Measurements from ENCODE around the gene DGKB.

Gene DGKB

DNA sequence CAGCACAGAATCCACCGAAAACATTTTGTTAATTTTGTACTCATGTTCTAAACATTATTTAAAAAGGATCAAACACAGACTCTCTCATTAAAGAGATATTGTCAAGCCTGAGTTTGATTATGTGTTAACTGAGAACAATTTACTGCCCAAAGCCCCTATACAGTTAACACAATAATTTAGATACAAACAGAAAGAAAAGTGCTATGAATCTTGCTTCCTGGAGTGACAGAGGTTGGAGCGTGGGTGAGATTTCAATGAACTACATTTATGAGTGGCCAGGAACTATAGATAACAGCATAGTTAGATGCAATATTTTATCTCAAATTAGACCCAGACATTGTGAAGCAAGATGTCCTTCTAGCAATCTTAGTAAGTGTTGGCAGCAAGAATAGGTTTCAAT lies 464.2 kb downstream of the DGKB start:
- DNase-seq = no peak

DNA sequence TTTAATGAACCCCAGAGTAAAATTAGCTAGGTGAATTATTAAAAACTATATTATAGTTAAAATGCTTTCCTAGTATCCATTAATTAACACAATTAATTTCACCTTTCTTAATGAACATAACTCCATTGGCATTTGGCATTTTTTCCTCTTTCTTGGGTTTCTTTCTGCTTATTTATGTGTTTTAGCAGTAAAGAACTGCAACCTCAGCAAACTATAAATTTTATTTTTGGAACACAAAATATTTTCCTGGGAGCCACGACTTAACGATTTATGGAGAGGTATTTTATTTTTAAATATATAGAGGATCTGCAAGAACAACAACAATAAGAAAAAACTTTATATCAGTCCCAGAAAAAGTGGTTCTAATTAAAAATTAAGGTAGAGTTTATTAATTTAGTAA lies 465.7 kb downstream of the DGKB start:
- no peak for DNase-seq

DNA sequence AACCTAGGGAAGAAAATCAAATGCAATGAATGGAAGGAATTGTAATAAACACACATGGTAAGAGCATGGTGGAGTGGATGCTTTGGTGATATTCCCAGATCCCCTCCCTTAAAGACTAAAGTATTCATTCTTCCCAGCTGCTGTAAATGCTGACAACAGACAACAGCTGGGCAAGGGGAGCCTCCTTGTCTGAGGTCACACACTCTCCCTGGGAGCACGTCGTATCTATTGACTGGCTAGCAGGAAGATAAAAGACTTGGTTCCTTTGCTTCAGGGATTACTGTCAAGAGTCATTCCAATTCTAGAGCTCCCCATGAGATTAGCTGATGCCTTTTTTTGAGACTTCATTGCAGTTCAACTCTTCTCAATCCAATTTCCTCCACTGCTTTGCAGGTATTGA lies 469.6 kb downstream of the DGKB start:
- no peak for DNase-seq

DNA sequence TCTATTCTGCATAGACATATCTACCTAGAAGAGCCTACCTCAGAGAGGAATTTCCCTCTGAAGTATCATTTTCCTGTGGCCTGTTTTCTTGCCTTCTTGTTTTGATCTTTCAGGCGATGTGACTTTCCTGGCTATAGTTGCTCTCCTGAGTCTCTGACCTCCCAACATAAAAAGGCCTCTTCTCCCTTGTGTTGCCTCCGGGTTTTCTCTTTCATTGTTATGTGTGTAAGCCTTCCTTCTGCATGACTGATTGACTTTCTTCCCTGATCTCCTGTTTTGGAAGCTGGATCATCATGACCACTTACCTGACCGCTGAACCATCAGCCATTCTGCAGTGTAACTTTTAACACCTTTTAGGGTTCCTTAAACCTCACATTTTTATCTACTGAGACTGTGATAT lies 471.6 kb downstream of the DGKB start:
- DNase-seq = no peak

DNA sequence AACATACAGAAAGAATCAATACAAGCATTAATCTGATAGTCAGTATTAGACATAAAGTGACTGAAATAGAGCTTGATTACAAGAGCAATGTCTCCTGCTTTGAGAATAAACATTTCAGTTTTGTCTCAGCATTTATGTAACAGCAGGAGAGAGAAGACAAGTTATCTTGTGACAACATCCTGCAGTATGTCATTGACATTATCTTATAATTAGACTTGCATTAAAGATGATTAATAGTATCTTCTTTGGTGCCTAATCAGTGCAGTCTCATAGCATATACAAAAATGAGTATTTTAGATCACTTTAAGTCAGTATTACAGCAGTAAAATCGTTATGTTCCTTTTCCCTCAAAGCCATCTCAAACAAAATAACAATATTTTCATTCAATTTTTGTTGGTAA lies 477.0 kb downstream of the DGKB start:
- no peak for DNase-seq

DNA sequence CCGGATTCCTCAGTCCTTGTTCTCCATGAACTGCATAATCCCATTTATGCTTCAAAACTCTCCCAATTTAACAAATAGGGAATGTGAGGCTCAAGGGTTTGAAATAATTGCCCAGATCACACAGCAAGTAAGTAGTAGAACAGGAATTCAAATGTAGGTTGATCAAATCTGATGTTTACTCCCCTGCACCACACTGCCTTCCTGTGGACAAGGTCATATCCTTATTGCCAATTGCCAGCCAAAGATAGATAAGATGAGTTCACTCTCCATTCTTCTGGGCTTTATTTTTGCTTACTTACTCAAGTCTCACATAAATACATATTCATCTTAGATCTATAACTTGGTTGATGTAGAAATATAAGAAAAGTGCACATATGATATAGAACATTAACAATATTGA lies 477.9 kb downstream of the DGKB start:
- DNase-seq = no peak

DNA sequence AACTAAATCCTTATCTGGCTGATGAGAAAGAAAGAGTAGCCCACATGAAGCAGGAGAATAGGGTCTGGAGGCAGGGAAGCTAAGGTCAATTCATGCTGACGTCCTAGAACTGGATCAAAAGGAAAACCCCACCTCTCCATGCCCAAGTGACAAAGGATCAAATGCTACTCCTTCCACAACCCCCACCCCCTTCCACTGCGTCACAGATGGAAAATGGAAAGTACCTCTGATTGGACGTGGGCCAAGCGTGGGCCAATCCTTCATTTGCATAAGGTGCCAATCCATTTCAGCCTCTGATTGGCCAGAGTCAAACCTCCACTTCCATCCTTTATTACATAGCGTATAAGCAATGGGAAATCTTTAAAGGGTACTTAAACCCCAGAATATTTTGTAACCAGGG lies 481.8 kb downstream of the DGKB start:
- DNase-seq = no peak

DNA sequence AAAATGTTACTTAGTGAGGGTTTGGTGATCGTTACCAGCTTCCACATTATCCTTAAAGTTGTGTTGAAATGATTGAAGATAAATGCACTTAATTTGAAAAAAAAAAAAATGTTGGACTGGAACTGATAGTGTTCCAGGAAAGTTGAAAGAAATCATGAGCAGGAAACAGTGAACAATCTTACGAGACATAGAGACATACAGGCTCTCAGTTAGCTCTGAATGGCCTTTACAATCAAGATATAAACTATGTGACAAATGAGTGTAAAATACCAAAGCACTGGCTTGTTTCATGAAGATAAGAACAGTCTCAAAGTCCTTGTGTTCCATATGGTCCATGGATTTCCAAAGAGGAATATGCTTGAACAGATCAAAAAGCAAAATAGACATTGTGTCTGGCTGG lies 483.0 kb downstream of the DGKB start:
- no peak for DNase-seq

DNA sequence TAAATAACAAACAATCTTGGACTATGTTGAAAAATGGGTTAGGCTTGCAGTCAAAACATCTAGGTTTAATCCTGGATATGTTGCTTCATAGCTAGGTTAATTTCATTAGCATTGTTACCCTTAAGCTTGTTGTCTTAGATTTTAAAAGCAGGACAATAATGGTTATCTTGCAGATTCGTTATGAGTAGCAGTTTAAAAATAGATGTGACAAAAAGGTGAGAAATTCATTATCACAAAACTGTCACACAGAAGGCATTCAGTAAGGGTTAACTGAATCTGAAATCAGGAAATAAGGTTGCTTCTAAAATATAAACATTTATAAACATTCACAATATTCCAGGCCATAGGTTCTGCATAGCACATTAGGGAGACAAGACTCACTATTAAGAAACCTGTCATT lies 483.9 kb downstream of the DGKB start:
- no peak for DNase-seq

DNA sequence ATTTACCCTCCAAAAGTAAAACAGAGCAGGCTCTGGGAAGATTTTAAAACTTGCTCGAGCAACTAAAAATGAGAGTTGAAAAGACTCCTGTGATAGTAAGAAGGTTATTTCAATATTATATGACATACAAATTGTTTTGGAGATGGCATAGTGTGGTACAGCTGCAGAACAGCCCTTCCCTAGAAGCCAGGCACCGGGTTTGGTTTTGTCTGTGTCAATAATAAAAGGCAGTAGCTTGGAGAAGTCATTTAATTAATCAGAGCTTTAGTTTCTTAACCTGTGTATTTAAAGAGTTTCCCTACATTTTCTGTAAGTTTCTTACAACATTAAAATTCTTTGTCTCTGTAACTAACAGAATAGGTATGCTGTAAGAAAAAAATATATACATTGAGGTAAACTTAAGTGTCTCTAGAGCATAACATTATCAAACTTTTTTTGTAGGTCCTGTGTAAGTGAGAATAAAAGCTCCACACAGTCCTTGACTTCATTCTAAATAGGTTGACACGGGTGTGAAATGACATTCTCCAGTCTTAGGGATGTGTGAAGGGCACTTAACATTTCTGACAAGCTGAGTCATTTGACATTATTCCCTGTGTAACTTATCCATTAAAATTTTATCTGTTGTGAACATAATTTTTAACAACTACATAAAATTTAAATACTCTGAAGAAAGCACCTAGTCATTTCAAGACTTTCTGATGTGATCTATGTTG lies 488.1 kb downstream of the DGKB start:
- no peak for DNase-seq

DNA sequence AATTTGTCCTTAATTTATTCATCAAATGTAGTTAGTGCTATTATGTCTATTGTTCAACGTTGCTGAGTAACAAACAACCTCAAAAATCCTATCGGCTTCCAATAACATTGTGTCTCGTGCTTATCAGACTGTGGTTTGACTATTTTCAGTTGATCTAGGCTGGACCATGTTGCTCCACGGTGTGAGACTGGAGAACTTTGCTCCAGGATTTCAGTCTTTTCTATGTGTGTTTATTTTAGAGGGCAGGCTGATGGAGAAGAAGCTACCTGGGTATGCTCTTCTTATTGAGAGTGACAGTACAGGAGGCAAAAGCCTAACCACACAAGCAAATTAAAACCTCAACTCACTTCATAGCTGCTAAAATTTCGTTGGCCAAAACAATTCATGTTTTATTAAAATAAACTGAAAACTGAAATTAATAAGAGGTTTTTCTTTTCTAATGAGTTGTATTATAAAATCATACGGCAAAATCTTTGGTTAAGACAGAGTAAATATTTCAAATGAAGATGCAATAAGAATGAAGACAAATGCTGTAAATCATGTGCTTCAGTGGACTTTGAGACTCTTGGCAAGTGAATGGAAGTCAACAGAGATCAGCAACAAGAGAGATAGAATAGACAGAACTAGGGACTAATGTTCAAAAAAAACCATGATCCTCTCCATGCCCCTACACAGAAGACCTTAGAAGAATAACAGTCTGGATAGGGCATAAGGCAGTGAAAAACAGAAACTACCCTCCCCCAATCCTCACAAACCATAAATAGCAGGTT lies 495.1 kb downstream of the DGKB start:
- no peak for DNase-seq

DNA sequence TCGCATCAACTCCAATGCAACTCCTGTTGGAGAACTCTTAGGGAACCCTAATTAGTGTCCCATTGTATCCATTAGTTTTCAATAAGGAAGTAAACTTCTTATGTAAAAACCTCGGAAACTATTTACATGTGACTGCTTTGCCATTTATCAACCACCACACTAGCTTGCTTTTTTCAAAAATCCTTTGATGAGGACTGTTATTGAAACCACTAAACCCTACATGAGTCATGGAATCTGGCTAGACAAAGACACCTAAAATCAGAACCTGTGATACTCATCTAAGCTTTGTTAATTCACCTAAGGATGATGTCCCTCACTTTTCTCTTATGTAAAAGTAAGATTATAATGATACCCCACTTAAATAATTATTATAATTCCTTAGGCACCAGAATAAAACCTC lies 499.0 kb downstream of the DGKB start:
- DNase-seq = no peak

DNA sequence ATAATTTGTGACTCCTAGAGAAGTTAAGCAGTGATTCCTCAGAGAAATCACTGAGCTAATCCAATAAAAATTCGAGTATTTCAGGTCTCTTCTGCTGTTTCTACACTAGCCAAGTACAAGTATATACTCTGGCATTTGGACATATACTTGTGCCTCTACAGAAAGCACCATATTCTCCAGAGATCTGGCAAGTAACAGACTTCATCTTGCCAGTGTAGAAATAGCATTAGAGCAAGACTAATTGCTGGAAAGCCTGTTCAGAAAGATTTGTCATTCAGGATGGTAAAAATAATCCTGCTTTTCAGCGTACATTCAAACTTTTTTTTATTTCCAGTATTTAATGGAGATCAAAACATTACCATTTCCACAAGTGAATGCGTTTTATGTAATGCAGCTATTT lies 502.3 kb downstream of the DGKB start:
- no peak for DNase-seq

DNA sequence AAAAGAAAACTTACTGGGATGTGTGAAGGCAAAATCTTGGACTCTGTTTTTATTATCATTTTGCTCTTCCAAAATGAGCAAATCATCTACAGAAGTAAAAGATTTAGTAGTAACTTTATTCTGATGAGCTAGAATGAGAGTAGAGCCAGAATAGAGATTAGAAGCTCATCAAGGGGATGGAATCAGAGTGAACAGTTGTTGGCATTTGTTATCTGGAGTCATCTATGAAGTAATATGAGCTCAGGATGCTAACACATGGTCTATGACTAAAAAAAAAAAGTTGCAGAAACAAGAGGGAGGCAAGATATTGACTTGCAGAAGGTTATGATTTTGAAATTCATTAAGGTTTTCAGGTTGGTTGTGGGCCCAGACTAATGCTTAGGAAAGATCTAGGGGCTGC lies 504.0 kb downstream of the DGKB start:
- no peak for DNase-seq

DNA sequence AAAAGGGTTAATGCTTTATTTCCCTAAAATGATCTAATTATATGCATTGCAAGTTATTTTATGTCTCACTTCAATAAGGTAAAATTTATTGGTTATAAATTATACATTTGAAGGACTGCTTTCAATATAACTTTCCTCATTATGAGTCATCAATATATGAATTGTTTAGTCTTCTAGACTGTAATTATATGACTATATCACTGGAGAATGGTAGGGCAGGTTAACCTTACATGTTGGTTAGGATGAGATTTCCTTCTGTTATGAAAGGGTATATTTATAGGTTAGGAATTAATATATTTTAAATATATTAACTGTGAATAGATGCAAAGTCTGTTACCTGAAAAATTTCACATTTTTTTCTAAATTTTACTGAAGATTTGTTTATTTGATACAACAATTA lies 506.7 kb downstream of the DGKB start:
- DNase-seq = no peak

DNA sequence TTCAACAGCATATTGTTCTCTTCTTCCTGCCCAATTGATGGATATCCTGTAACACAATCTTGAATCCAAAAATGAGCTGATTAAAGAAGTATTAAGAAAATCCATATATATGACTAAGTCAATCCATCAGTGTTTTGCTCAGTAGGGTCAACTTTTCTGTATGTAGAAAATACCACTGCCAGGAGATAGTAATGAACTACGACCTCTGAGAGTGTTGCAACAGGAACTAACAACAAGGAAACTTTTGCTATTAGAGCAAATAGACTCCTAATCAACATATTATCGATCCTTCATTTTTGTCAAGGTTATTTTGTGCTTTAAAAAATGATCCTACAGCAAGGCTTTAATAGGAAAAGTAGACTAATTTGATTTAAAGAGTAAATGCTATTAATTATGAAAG lies 507.8 kb downstream of the DGKB start:
- DNase-seq = no peak

DNA sequence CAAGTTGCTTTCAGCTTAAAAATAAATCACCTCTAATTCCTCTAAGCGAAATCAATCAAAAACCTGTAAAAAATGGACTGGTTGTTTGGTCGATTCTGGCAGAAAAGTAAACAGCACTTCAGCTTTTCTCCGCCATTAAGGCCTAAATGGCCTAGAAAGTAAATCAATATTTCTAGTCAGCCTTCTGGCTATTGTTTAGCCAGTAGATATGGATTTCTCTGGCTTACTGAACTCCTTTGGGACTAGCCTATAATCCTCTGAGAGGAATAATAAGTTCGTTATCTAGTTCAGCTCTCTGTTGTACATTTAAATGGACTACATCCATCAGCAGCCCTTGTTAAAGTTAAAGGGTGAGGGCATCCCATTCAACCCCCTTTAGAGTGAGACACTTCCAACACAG lies 513.0 kb downstream of the DGKB start:
- DNase-seq = no peak

DNA sequence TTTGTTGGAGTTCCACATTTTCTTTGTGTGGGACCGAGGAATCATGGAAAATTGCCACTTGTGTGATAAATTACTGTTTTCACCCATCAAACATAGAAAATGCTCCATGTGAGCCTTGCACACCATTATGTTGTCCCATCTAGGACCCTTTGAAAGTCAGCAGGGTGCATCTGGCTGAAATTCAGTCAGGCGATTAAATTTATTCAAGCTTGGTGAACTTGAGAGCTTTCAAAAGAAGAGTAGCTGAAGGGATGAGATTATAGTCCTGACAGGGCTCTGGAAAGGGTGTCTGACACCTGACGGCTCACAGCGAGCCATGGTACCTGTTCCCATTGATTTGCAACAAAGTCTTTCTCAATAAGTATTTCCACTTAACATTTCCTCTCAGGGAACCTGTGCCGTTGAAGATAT lies 513.4 kb downstream of the DGKB start:
- DNase-seq = no peak

DNA sequence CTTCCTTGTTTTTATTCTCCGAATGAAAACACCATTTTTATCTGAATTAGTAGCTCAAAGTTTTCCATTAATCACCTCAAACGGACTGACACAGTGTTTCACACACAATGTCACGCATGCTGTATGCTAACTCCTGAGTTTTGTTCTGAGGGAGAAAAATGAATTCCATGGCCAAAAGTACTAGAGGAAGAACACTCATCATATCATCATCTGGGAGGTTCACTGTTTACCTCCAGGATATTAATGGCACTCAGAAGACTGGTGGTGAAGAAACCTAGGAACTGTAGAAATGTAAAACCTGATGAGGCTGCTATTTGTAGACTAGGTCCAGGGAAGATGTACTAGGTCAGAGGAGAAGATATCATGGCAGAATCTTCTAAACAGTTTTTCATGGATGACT lies 517.5 kb downstream of the DGKB start:
- DNase-seq = no peak

DNA sequence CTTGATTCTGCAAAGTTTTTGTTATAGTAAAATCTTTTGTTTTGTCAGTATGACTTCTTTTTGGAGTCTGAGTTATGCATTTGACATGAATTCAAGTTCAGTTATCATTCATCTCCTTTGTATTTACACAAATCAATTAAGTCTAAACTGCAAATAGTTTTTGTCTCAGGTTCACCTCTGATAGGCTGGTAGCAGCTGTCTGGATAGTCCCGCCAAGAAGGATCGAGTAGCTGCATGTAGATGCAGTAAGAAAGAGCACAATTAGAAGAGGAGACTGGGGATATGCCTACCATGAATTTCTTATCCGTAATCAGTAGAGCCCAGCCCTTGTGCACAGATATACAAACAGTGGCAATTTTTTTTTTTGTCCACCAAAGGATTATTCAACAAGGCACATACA lies 520.6 kb downstream of the DGKB start:
- no peak for DNase-seq

DNA sequence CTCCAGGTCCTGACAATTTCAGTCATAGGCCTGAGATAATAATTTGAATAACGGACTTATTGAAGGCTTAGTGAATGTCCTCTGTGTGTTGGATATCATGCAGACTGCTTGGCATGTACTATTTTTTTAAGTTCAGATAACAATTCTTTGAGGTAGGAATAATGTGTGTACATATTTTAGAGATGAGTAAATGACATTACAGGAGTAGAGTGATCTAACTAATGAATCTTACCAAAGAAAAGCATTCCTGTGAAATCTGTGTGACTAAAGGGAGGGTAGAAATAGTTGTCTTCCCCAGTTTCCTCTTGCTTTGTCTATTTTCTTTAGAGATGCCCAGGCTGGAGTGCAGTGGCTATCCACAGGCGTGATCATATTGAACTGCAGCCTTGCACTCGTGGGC lies 521.2 kb downstream of the DGKB start:
- no peak for DNase-seq

DNA sequence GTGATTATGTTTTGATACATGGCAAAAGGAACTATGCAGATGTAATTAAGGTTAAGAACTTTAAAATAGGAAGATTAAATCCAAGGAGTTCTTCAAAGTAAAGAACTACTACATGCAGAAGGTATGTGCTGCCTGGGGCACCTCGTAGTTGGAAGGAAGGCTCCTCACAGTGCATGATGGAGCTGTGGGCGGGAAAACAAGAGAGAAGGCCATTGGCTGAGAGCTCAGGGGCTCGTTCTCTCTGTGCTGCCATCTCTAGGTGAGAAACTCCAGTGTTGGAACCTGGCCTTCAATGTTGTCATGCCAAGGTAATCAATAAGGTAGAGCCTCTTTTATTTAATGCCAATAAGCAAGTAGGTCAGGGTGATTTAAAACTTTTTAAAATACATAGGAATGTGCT lies 521.7 kb downstream of the DGKB start:
- no peak for DNase-seq

DNA sequence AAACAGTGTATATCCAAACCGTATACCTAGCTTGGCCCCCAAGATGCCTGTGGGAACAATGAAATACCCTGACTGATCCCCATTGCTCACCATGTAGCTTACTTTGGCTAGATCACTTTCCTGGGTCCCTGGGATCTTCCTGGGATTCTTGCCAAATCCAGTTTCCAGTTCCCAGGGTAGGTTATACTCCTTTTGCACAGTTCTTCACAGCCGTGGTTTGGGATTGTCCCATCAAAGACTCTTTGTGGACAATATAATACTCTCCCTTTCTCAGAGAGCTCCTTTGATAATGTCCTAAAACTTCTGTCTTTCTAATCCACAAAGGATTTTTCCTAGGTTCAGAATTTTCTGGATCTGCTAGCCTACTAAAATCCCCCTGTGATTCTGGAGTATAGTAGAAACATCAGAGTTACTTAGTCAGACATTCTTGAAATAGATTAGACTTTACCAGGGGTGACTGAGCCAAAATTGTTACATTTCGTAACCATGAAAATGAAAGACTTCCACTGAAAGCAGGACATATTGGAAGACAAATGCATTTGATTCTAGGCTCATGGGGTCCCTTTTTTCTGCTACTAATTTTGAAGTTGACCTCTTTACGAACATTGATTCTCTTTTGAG lies 524.8 kb downstream of the DGKB start:
- no peak for DNase-seq

DNA sequence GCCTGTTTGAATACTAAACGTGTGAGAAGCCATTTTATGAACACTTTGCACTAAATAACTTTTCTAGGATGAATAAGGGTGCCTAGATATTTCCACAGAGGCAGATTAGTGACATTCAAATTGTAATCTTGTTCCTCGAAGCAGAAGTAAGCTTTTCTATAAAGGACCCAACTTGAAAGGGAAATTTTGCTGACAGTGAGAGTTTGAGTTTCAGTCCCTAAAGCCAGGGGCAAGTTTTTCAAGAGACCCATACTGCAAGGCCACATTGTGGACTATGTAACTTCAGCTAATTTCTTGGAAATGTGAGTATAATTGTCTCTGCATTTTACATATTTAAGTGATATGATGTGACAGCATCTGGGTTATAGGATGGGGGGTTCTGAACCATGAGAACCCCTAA lies 525.8 kb downstream of the DGKB start:
- no peak for DNase-seq
